Measurements from ENCODE around the gene CNBD2. TPM values are rescaled to one million over a fixed set of nuclear protein-coding genes. Genes with fewer than 3 reads are reported as not detected.

The CNBD2 gene
- total and polyA plus RNA-seq, 4 donors = 1.7 to 13.6 (median 5.4) TPM

DNA sequence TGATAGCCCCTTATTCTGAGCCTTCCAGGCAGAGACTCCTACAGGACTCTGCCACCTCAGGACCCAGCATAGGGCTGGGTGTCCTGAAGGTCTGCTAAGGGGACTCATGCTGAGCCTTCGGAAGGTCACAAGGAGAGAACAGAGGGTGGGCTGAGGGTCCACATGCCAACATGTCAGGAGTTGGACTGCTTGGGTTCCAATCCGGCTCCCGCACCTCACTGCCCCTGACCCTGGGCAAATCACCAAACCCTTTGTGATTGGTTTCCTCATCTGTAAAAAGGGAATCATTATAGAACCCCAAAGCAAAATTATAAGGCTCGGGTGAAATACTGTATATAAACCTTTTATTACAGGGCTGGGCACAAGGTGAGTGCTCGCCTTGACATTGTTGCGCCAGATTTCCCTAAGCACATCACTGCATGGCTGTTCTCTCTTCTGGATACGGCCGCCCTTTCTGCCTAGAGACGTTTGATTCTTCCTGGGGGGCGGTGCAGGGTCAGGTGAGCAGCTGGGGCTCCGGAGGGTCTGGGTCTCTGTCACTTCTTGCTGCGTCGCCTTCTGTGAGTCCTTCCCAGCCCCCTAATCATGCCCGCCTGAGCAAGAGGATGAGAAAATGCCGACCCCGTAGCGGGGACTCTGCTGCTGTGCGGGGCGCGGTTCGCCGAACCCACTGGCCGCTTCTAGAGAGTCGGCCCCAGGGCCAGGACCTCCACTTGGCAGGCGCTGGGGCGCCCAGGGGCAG lies 95.7 kb downstream of the CNBD2 start:
- peaks cover 0 to 2% (median 0%) of the 10 kb centered on the region in 4 donors for H3K9me3 ChIP-seq (ENCODE audit: control insufficient read depth in 4 of 4, insufficient read depth in 3 of 4, low read length in 3 of 4)
- ATAC-seq (ENCODE audit: insufficient read depth, low FRiP score) = no peak
- peak overlapping the region in 1 of 2 donors; percentile 47 for H3K9ac ChIP-seq (ENCODE audit: insufficient read depth in 1 of 2, low read length in 2 of 2)

DNA sequence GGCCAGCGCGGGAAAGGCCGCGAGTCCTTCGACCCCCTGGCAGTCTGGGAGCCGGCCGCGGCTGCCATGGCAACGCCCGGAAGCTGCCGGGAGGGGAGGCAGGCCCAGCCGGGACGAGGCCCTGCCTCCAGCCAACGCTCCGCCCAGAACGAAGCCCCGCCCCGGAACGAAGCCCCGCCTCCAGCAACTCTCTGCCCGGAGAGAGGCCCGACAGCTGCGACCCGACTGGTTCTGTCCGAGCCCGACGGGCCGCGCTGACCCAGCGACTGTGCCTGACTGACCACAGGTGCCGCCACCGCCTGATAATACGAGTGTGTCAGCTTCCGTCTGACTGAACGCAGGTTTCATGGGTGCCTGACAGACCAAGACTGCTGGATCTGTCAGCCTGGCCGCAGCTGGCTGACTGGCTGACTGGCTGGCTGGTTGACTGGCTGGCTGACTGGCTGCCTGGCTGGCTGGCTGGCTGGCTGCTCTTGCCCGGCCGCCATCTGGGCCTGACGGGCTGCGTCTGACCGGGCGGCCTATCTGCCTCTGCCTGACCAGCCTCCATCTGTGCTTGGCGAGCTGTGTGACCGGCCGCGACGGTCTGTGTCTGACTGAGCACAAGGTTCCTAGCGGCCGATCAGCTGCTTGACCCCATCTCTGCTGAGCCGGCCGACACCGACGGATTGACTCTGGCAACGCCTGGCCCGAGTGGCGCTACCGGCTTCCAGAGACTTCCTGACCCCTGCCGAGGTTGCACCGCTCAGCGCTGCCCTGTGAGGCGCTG lies 96.5 kb downstream of the CNBD2 start:
- no peak overlapping the region for H3K9ac ChIP-seq (ENCODE audit: insufficient read depth in 1 of 2, low read length in 2 of 2)
- no peaks in the 10 kb centered on the region for H3K27me3 ChIP-seq (ENCODE audit: control insufficient read depth in 3 of 3, insufficient read depth in 3 of 3, low read length in 2 of 3)
- H3K27ac ChIP-seq (ENCODE audit: low read depth in 1 of 2, low read length in 1 of 2) = peak overlapping the region; percentile 51 to 95
- H3K4me1 ChIP-seq (ENCODE audit: control insufficient read depth in 5 of 5, insufficient read depth in 5 of 5, low read length in 5 of 5) = peaks cover 0 to 10% (median 4%) of the 10 kb centered on the region in 5 donors
- 1 to 2% methylated on average over 60 to 61 of the region's 61 CpGs for WGBS, 2 donors
- H3K9me3 ChIP-seq (ENCODE audit: control insufficient read depth in 4 of 4, insufficient read depth in 3 of 4, low read length in 3 of 4) = peaks cover 0 to 2% (median 0%) of the 10 kb centered on the region in 4 donors
- H3K36me3 ChIP-seq (ENCODE audit: control insufficient read depth in 4 of 4, insufficient read depth in 4 of 4, low read length in 4 of 4) = no peaks in the 10 kb centered on the region
- ATAC-seq (ENCODE audit: insufficient read depth, low FRiP score) (peak; percentile 98), DNase-seq (peak; percentile 90 to 94 (median 91))
- TF ChIP-seq, protein P1, sequence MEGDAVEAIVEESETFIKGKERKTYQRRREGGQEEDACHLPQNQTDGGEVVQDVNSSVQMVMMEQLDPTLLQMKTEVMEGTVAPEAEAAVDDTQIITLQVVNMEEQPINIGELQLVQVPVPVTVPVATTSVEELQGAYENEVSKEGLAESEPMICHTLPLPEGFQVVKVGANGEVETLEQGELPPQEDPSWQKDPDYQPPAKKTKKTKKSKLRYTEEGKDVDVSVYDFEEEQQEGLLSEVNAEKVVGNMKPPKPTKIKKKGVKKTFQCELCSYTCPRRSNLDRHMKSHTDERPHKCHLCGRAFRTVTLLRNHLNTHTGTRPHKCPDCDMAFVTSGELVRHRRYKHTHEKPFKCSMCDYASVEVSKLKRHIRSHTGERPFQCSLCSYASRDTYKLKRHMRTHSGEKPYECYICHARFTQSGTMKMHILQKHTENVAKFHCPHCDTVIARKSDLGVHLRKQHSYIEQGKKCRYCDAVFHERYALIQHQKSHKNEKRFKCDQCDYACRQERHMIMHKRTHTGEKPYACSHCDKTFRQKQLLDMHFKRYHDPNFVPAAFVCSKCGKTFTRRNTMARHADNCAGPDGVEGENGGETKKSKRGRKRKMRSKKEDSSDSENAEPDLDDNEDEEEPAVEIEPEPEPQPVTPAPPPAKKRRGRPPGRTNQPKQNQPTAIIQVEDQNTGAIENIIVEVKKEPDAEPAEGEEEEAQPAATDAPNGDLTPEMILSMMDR (IDR thresholded peaks at IDR 0.05; ENCODE audit: control extremely low read depth, extremely low read depth) = no peak
- H3K4me3 ChIP-seq = peak overlapping the region; percentile 70

More for the DNA sequence above, 95.7 kb downstream of the CNBD2 start:
- DNase-seq = no peak
- H3K4me3 ChIP-seq = peak overlapping the region; percentile 70
- peaks cover 0 to 10% (median 4%) of the 10 kb centered on the region in 5 donors for H3K4me1 ChIP-seq (ENCODE audit: control insufficient read depth in 5 of 5, insufficient read depth in 5 of 5, low read length in 5 of 5)
- TF ChIP-seq, protein P1 (IDR thresholded peaks at IDR 0.05; ENCODE audit: control extremely low read depth, extremely low read depth) = no peak
- peak overlapping the region; percentile 51 to 95 for H3K27ac ChIP-seq (ENCODE audit: low read depth in 1 of 2, low read length in 1 of 2)
- no peaks in the 10 kb centered on the region for H3K36me3 ChIP-seq (ENCODE audit: control insufficient read depth in 4 of 4, insufficient read depth in 4 of 4, low read length in 4 of 4)
- no peaks in the 10 kb centered on the region for H3K27me3 ChIP-seq (ENCODE audit: control insufficient read depth in 3 of 3, insufficient read depth in 3 of 3, low read length in 2 of 3)
- WGBS, 2 donors = 21 to 24% methylated on average over 26 of the region's 26 CpGs

DNA sequence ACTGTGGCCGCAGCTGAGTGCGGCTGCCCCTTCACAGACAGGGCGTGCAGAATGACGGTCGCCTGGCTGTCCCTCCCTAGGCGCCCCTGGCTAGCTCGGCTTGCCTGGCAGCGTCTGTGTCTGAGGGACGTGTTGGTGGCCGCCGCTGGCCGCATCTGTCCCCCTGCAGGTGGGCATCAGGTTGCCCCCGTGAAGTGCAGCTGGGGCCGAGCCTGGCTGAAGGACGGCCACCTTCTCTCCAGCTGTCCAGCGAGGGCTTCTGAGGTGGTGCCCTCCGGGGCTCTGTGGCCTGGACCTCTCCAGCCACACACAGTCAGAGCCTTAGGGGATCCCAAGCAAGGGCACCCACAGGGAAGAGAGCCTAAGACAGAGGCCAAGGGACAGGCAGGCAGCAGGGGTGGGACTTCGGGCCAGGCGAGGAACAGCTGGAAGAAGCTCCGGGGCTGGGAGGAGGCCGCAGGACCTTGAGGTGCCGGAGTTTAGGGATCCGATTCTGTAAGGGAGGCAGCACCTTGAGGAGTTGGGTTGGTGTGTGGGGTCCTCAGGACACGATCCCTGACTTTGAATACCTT lies 97.1 kb downstream of the CNBD2 start:
- H3K9ac ChIP-seq (ENCODE audit: insufficient read depth in 1 of 2, low read length in 2 of 2) = no peak overlapping the region
- no peak for DNase-seq
- TF ChIP-seq, protein P1 (IDR thresholded peaks at IDR 0.05; ENCODE audit: control extremely low read depth, extremely low read depth) = no peak
- no peaks in the 10 kb centered on the region for H3K36me3 ChIP-seq (ENCODE audit: control insufficient read depth in 4 of 4, insufficient read depth in 4 of 4, low read length in 4 of 4)
- WGBS, 2 donors = 59 to 60% methylated on average over 23 to 24 of the region's 24 CpGs
- peaks cover 0 to 2% (median 0%) of the 10 kb centered on the region in 4 donors for H3K9me3 ChIP-seq (ENCODE audit: control insufficient read depth in 4 of 4, insufficient read depth in 3 of 4, low read length in 3 of 4)
- H3K27ac ChIP-seq (ENCODE audit: low read depth in 1 of 2, low read length in 1 of 2) = peak overlapping the region; percentile 39 to 95
- H3K27me3 ChIP-seq (ENCODE audit: control insufficient read depth in 3 of 3, insufficient read depth in 3 of 3, low read length in 2 of 3) = no peaks in the 10 kb centered on the region
- ATAC-seq (ENCODE audit: insufficient read depth, low FRiP score) = no peak
- no peak overlapping the region for H3K4me3 ChIP-seq
- peaks cover 0 to 13% (median 4%) of the 10 kb centered on the region in 5 donors for H3K4me1 ChIP-seq (ENCODE audit: control insufficient read depth in 5 of 5, insufficient read depth in 5 of 5, low read length in 5 of 5)
